NT2/D1 (cell line): ENCODE measurements around the gene METTL16.

Source experiments
- DNase-seq: peaks from one replicate; pipeline ENCODE4 v3.0.0-alpha.2; 2011; ENCODE audit warnings: low read depth, low spot score
- H3K27me3 ChIP-seq: 2 replicates; pipeline ENCODE4 v1.6.0; 2011; ENCODE audit warnings: mild to moderate bottlenecking; ENCODE audit not compliant: insufficient read length, insufficient read depth
- H3K36me3 ChIP-seq: 2 replicates; pipeline ENCODE4 v1.6.1; 2011; ENCODE audit warnings: mild to moderate bottlenecking, low read length, mixed read lengths; ENCODE audit not compliant: insufficient read depth, insufficient read length
- H3K4me1 ChIP-seq: 2 replicates; pipeline ENCODE4 v1.5.1; 2011; ENCODE audit not compliant: insufficient read depth, insufficient read length
- H3K4me3 ChIP-seq: 2 replicates; pipeline ENCODE4 v1.5.1; 2011; ENCODE audit warnings: low read depth; ENCODE audit not compliant: insufficient read length
- H3K9ac ChIP-seq: 2 replicates; pipeline ENCODE4 v1.6.0; 2011; ENCODE audit warnings: low read depth; ENCODE audit not compliant: insufficient read length
- H3K9me3 ChIP-seq: 2 replicates; pipeline ENCODE4 v1.5.1; 2011; ENCODE audit warnings: mild to moderate bottlenecking, low read length; ENCODE audit not compliant: insufficient read depth
- SUZ12 ChIP-seq: IDR thresholded peaks from 2 replicates; pipeline ENCODE4 v1.6.1; 2011; ENCODE audit not compliant: insufficient read length, insufficient read depth; ENCODE audit errors: extremely low read depth
- YY1 ChIP-seq: IDR thresholded peaks from 2 replicates; pipeline ENCODE4 v1.6.1; 2011; ENCODE audit not compliant: insufficient read length, insufficient read depth
- ZNF274 ChIP-seq: IDR thresholded peaks from 2 replicates; pipeline ENCODE4 v1.6.1; 2011; ENCODE audit warnings: mild to moderate bottlenecking, low read depth, low read length

METTL16 gene

DNA sequence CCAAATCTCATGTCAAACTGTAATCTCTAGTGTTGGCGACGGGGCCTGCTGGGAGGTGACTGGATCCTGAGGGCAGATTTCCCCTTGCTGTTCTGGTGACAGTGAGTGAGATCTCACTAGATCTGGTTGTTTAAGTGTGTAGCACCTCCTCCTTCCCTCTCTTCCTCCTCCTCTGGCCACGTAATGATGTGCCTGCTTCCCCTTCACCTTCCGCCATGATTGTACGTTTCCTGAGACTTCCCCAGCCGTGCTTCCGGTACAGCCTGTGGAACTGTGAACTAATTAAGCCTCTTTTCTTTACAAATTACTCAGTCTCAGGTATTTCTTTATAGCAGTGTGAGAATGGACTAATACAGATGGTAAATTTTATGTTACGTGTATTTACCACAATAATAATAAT, 49.2 kb downstream of the METTL16 start:
- no peaks in the 10 kb centered on the region for H3K27me3 ChIP-seq
- no peaks in the 10 kb centered on the region for H3K4me1 ChIP-seq
- no peak overlapping the region for H3K4me3 ChIP-seq
- no peak for TF ChIP-seq YY1
- no peak for TF ChIP-seq ZNF274
- TF ChIP-seq SUZ12, result no peak
- no peaks in the 10 kb centered on the region for H3K9me3 ChIP-seq
- peaks cover 72% of the 10 kb centered on the region for H3K36me3 ChIP-seq
- H3K9ac ChIP-seq, result no peak overlapping the region
- no peak for DNase-seq

DNA sequence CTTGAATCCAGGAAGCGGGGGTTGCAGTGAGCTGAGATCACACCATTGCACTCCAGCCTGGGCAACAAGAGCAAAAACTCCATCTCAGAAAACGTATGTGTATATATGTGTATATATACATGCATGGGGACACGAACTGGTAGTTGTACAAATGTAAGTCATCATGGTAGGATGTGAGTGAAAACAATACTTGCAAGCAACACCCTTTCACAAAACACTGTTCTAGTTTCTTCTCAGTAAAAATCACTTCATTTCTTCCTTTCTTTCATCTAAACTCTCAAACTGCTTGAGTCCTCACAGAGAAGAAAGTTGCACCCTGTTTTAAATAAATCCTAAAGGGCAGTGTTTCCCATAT, 51.8 kb downstream of the METTL16 start:
- DNase-seq, result no peak
- Histone ChIP-seq H3K9ac (no peak overlapping the region), H3K36me3 (peaks cover 71% of the 10 kb centered on the region)

DNA sequence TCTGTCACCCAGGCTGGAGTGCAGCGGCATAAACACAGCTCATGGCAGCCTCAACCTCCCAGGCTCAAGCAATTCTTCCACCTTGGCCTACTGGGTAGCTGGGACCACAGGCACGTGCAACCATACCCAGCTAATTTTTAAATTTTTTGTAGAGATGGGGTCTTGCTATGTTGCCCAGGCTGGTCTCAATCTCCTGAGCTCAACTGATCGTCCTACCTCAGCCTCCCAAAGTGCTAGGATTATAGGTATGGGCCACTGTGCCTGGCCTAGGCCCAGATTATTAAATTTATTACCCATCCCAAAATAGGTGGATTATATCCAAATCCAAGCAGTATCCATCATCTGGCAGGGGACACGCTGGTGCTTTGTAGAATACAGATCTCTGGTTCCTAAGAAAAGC, 53.8 kb downstream of the METTL16 start:
- no peaks in the 10 kb centered on the region for H3K4me1 ChIP-seq
- no peaks in the 10 kb centered on the region for H3K9me3 ChIP-seq
- H3K9ac ChIP-seq, result no peak overlapping the region
- H3K4me3 ChIP-seq, result no peak overlapping the region
- DNase-seq, result no peak
- no peak for TF ChIP-seq ZNF274
- no peak for TF ChIP-seq YY1
- TF ChIP-seq SUZ12, result no peak
- H3K36me3 ChIP-seq, result peaks cover 57% of the 10 kb centered on the region
- H3K27me3 ChIP-seq, result no peaks in the 10 kb centered on the region

More for the DNA sequence above, 51.8 kb downstream of the METTL16 start:
- H3K4me1 ChIP-seq, result no peaks in the 10 kb centered on the region
- TF ChIP-seq ZNF274, result no peak
- no peak for TF ChIP-seq SUZ12
- TF ChIP-seq YY1, result no peak
- H3K4me3 ChIP-seq, result no peak overlapping the region
- no peaks in the 10 kb centered on the region for H3K27me3 ChIP-seq
- H3K9me3 ChIP-seq, result no peaks in the 10 kb centered on the region

DNA sequence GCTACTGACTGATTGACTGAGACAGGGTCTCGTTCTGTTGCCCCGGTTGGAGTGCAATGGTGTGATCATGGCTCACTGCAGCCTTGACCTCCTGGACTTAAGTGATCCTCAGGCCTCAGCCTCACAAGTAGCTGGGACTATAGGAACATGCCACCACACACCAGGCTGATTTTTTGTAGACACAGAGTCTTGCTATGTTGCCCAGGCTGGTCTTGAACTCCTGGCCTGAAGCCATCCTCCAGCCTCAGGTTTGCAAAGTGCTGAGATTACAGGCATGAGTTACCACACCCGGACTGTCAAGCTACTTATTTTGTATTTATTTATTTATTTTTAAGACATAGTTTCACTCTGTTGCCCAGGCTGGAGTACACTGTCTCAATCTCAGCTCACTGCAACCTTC, 55.2 kb downstream of the METTL16 start:
- Histone ChIP-seq H3K9me3 (no peaks in the 10 kb centered on the region), H3K4me1 (no peaks in the 10 kb centered on the region), H3K27me3 (no peaks in the 10 kb centered on the region), H3K9ac (no peak overlapping the region), H3K4me3 (no peak overlapping the region), H3K36me3 (peaks cover 48% of the 10 kb centered on the region)
- TF ChIP-seq ZNF274 (no peak), YY1 (no peak), SUZ12 (no peak)
- DNase-seq, result no peak

DNA sequence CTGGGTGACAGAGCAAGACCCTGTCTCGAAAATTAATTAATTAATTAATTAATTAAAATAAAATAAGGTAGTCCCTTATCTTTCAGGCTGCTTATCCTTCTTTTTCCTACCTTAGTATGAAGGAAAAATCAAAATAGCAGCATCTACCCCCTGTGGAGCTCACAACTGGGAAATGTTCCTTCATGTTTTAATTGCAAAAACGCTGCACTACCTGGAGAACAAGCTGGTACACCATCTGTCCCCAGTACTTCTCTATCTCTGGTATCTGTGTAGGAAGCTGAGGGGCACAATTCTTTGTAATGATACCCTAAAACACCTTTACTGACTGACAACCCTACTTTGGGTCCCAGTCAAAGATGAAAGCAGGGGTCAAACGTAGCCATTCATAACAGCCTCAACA, 55.7 kb downstream of the METTL16 start:
- Histone ChIP-seq H3K4me1 (no peaks in the 10 kb centered on the region), H3K9ac (no peak overlapping the region), H3K36me3 (peaks cover 45% of the 10 kb centered on the region), H3K4me3 (no peak overlapping the region), H3K27me3 (no peaks in the 10 kb centered on the region), H3K9me3 (no peaks in the 10 kb centered on the region)
- no peak for DNase-seq
- TF ChIP-seq YY1 (no peak), ZNF274 (no peak)

DNA sequence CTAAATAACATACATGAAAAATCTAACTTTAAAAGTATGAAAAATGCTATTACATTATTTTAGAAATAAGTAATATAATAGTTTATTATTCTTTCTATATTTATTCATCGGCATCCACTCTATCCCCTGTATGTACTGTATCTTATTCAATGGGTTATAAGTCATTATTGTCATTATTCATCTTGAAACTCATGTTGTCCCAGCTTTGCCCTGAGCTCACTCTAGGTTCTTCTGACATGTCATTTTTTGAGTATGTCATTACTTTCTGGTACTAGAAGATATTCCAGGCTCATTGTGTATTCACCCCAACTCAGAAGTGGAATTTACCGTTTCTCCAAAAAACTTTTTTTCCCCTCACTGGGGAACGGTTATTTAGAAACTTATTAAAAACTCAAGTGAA, 57.8 kb downstream of the METTL16 start:
- peaks cover 36% of the 10 kb centered on the region for H3K36me3 ChIP-seq
- no peaks in the 10 kb centered on the region for H3K9me3 ChIP-seq
- H3K9ac ChIP-seq, result no peak overlapping the region
- H3K27me3 ChIP-seq, result no peaks in the 10 kb centered on the region
- no peak overlapping the region for H3K4me3 ChIP-seq
- H3K4me1 ChIP-seq, result no peaks in the 10 kb centered on the region
- TF ChIP-seq SUZ12 (no peak), ZNF274 (no peak), YY1 (no peak)
- no peak for DNase-seq

DNA sequence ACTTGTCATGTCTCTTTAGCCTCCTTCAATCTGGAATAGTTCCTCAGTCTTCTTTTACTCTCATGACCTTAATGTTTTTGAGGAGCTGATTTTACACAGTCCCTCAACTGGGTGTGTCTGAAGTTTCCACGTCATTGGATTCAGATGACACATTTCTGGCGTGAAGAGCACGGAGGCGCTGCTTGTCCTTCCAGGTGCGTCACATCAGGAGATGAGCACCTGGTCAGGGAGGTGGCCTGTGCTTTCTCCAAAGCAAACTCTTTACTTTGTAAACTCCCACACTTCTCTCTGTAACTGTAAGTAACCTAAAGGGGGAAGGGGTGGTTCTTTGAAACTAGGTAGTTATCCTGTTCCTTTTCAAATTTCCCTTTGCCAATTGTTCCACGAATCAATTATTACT, 58.4 kb downstream of the METTL16 start:
- no peak overlapping the region for H3K9ac ChIP-seq
- no peaks in the 10 kb centered on the region for H3K9me3 ChIP-seq
- no peak for TF ChIP-seq SUZ12
- TF ChIP-seq YY1, result no peak
- no peak for TF ChIP-seq ZNF274
- H3K36me3 ChIP-seq, result peaks cover 31% of the 10 kb centered on the region
- H3K27me3 ChIP-seq, result no peaks in the 10 kb centered on the region
- no peak for DNase-seq
- no peak overlapping the region for H3K4me3 ChIP-seq
- no peaks in the 10 kb centered on the region for H3K4me1 ChIP-seq

DNA sequence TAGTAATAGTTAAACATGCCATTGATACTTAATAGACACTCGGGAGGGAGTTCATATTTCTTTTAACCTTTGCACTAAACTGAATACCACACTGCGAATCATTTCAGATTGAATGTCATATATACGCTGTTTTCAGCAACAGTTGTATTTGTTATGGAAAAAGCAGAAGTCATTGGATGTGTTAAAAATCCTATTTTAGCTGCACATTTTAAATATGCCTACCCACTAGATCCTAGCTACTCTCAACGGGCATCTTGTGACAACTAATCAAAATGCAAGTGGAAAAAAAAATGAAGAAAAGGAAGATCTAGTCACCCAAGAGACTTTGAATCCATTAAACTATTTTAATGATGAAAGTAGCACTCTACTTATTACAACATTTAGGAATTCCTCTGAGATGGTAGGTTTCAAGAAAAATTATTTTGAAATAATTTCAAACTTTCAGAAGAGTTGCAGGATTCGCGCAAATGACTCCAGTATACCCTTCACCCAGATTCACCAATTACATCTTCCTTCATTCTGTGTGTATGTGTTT, 59.4 kb downstream of the METTL16 start:
- TF ChIP-seq YY1 (no peak), SUZ12 (no peak), ZNF274 (no peak)
- H3K9me3 ChIP-seq, result no peaks in the 10 kb centered on the region
- no peaks in the 10 kb centered on the region for H3K4me1 ChIP-seq
- no peak overlapping the region for H3K4me3 ChIP-seq
- no peak for DNase-seq
- no peak overlapping the region for H3K9ac ChIP-seq
- H3K36me3 ChIP-seq, result peaks cover 23% of the 10 kb centered on the region
- no peaks in the 10 kb centered on the region for H3K27me3 ChIP-seq
